DOHH2 (cell line): ENCODE measurements around the gene TNXB.

Source experiments
- EZH2phosphoT487 ChIP-seq: fragments of 200-600 bp; sonication (generic); IDR thresholded peaks from 2 replicates; pipeline ENCODE4 v1.6.1; 2017; ENCODE audit warnings: borderline replicate concordance, mild to moderate bottlenecking, antibody characterized with exemption, low read length, moderate library complexity, mixed read lengths
- TF ChIP-seq, protein P1 (sequence below): fragments of 200-600 bp; sonication (generic); IDR thresholded peaks from one replicate; pipeline ENCODE4 v1.5.1; 2014; ENCODE audit warnings: antibody characterized with exemption, mild to moderate bottlenecking, low read depth, low read length; ENCODE audit not compliant: poor library complexity, severe bottlenecking

DNA sequence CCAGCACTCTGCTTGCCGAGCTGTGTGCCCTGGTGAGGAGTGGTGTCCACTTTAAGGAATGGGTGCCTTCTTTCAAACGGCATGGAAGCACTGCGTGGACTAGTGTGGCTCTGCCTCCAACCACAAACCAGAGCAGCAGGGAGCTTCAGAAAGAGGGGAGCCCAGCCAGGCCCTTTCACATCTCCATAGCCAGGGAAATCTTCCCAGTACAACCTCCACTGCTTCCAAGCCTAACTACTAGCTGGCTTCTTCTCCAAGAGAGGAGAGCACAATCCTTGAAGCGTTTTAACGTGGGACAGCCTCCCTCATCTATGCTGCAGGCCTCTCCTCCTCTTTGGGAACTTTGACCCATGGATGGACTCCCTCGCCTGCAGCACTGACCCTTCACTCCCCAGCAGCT lies 26.7 kb downstream of the TNXB start:
- TF ChIP-seq, protein P1, sequence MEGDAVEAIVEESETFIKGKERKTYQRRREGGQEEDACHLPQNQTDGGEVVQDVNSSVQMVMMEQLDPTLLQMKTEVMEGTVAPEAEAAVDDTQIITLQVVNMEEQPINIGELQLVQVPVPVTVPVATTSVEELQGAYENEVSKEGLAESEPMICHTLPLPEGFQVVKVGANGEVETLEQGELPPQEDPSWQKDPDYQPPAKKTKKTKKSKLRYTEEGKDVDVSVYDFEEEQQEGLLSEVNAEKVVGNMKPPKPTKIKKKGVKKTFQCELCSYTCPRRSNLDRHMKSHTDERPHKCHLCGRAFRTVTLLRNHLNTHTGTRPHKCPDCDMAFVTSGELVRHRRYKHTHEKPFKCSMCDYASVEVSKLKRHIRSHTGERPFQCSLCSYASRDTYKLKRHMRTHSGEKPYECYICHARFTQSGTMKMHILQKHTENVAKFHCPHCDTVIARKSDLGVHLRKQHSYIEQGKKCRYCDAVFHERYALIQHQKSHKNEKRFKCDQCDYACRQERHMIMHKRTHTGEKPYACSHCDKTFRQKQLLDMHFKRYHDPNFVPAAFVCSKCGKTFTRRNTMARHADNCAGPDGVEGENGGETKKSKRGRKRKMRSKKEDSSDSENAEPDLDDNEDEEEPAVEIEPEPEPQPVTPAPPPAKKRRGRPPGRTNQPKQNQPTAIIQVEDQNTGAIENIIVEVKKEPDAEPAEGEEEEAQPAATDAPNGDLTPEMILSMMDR: no peak
- no peak for TF ChIP-seq EZH2phosphoT487
